Vagina (tissue), 2 donors: ENCODE data around the gene PUS10. TPM values are rescaled to one million over a fixed set of nuclear protein-coding genes. Genes with fewer than 3 reads are reported as not detected.

ENCODE experiments used
- DNase-seq, 2 donors: peaks; one replicate each; pipeline ENCODE4 v3.0.0-alpha.2; 2017; ENCODE audit errors: extremely low spot score in 2 of 2
- H3K27ac ChIP-seq: fragments of 200-600 bp; sonication (generic); one replicate; pipeline ENCODE4 v1.5.1; 2019
- H3K27me3 ChIP-seq: fragments of 200-600 bp; sonication (generic); one replicate; pipeline ENCODE4 v1.5.1; 2019
- H3K36me3 ChIP-seq, 2 donors: fragments of 200-600 bp; sonication (generic); one replicate each; pipeline ENCODE4 v1.5.1; 2017 to 2019
- H3K4me1 ChIP-seq: fragments of 200-600 bp; sonication (generic); one replicate; pipeline ENCODE4 v1.5.1; 2019
- H3K4me3 ChIP-seq, 2 donors: fragments of 200-600 bp; sonication (generic); 1 replicate in 1 of 2; 2 replicates in 1 of 2; pipeline ENCODE4 v1.5.1; 2016 to 2019
- H3K9me3 ChIP-seq: fragments of 200-600 bp; sonication (generic); one replicate; pipeline ENCODE4 v1.5.1; 2019
- CTCF ChIP-seq, 3 experiments: fragments of 450-650 bp in 2 of 3; fragments of 200-600 bp in 1 of 3; sonication (generic) in 1 of 3; IDR thresholded peaks; one replicate each; pipeline ENCODE4 v1.5.1; 2017 to 2019; ENCODE audit warnings: antibody characterized with exemption in 3 of 3, mild to moderate bottlenecking in 2 of 3, moderate library complexity in 2 of 3
- POLR2A ChIP-seq, 2 donors: fragments of 450-650 bp; IDR thresholded peaks; one replicate each; pipeline ENCODE4 v1.6.1; 2017; ENCODE audit warnings: antibody characterized with exemption in 2 of 2, mild to moderate bottlenecking in 2 of 2, moderate library complexity in 2 of 2
- POLR2AphosphoS5 ChIP-seq, 2 donors: sonication (generic); formaldehyde crosslinking; IDR thresholded peaks; one replicate each; pipeline ENCODE4 v1.9.0; 2017; ENCODE audit warnings: antibody characterized with exemption in 2 of 2, mild to moderate bottlenecking in 2 of 2, low read depth in 1 of 2; ENCODE audit not compliant: insufficient read depth in 1 of 2
- intact Hi-C: fragments of 100-400 bp; cut with DNase I; formaldehyde crosslinking; loops from one replicate; pipeline ENCODE4 v1.15.1; 2023
- total RNA-seq: library from RNA; depleted of rRNA; stranded (reverse); fragments of >200 nt; gene quantifications from one replicate; pipeline ENCODE4 v1.2.3, GENCODE V29; 2016

PUS10 gene
- total RNA-seq: 3.2 TPM

DNA sequence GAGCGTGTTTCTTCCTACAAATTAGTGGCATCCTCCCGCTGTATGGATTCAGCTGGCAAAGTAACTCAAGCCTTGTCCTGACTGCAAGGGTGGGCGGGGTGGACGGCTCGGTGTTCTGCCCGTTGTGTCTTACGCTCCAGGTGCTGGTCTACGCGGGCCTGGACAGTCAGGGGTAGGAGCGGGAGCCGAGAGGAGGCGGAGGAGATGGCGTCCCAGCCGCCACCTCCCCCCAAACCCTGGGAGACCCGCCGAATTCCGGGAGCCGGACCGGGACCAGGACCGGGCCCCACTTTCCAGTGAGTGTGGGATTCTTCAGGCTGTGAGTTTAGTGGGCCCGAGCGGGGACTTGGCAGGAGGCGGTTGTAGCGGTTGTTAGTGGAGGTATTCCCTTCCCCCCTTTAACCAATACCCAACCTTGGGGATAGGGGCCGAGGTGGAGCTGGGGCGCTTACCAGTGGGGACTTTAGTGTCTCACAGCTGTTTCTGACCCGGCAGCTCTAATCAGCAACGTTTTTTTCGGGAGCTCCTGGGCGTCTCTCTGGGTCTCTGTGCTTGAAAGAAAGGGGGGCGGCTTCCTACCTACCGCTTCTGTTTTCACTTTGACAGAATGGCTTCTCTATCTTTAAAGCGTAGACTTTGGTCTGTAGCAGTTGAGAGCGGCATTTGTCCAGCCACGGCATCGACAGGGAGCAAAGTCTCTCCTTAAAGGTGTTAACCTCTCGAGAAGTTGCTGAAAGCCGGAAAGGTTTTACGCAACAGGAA lies at the start of gene PUS10, which contains the start of gene PEX13:
Gene PUS10, minus strand, starts transcription at position 700 of the 762 bp plus-strand sequence. CDS start 6,365 bp downstream, outside the sequence.
Gene PEX13, plus strand, starts transcription at position 165 of the 762 bp plus-strand sequence. Its CDS starts 40 bp downstream, at position 205.
- DNase-seq: peak in 1 of 2 donors; percentile 90
- Histone ChIP-seq H3K27me3 (no peaks in the 10 kb centered on the region), H3K36me3 (peaks cover 0 to 8% of the 10 kb centered on the region in 2 donors), H3K4me1 (peaks cover 52% of the 10 kb centered on the region), H3K9me3 (no peaks in the 10 kb centered on the region), H3K27ac (peak within 1 kb of the TSS; percentile 91), H3K4me3 (peak within 1 kb of the TSS; percentile 63 to 94)
- TF ChIP-seq CTCF (IDR thresholded peaks at IDR 0.05): no peak
- TF ChIP-seq POLR2AphosphoS5 (IDR thresholded peaks at IDR 0.05; ENCODE audit: insufficient read depth in 1 of 2, low read depth in 1 of 2): peak; percentile 1 to 82
- peak in 1 of 2 donors; percentile 21 for TF ChIP-seq POLR2A (IDR thresholded peaks at IDR 0.05)
- intact Hi-C loops: loop anchor here (5.0 kb wide), 1 partner anchor 50 kb away; the partner anchor contains the start of gene SANBR

GRCh38 chr2:61065714-61066709 lies 48.0 kb upstream of the PUS10 start, which contains the start of gene SANBR:
Gene SANBR, plus strand, starts transcription at chr2:61065871. Its CDS starts 4,480 bp downstream, at chr2:61070351.
- peak; percentile 90 to 96 for DNase-seq
- TF ChIP-seq CTCF (IDR thresholded peaks at IDR 0.05): peak in 1 of 3 experiments; percentile 38
- TF ChIP-seq POLR2A (IDR thresholded peaks at IDR 0.05): peak in 1 of 2 donors; percentile 13
- peak in 1 of 2 donors; percentile 42 for TF ChIP-seq POLR2AphosphoS5 (IDR thresholded peaks at IDR 0.05; ENCODE audit: insufficient read depth in 1 of 2, low read depth in 1 of 2)
- Histone ChIP-seq H3K36me3 (no peaks in the 10 kb centered on the region), H3K4me1 (no peaks in the 10 kb centered on the region), H3K9me3 (no peaks in the 10 kb centered on the region), H3K27ac (peak within 1 kb of the TSS; percentile 83), H3K4me3 (peak within 1 kb of the TSS; percentile 75 to 83), H3K27me3 (no peaks in the 10 kb centered on the region)
- intact Hi-C loops: loop anchor here (5.0 kb wide), 1 partner anchor 49 kb away; the partner anchor contains the start of genes PEX13 and PUS10

- intact Hi-C loops: no loop called here
Observed at GRCh38 chr2:61059382-61059781, 41.3 kb upstream of the PUS10 start.

GRCh38 chr2:61057562-61057961 lies 39.5 kb upstream of the PUS10 start:
- TF ChIP-seq POLR2AphosphoS5 (IDR thresholded peaks at IDR 0.05; ENCODE audit: insufficient read depth in 1 of 2, low read depth in 1 of 2): no peak
- no peak for TF ChIP-seq CTCF (IDR thresholded peaks at IDR 0.05)
- no peak for TF ChIP-seq POLR2A (IDR thresholded peaks at IDR 0.05)
- DNase-seq: no peak
- no peaks in the 10 kb centered on the region for H3K9me3 ChIP-seq
- intact Hi-C loops: no loop called here
- H3K4me1 ChIP-seq: no peaks in the 10 kb centered on the region
- H3K4me3 ChIP-seq: no peak overlapping the region
- H3K36me3 ChIP-seq: peaks cover 0 to 16% of the 10 kb centered on the region in 2 donors
- H3K27ac ChIP-seq: no peak overlapping the region
- H3K27me3 ChIP-seq: no peaks in the 10 kb centered on the region

More at GRCh38 chr2:61059382-61059781, 41.3 kb upstream of the PUS10 start:
- no peak for DNase-seq
- Histone ChIP-seq H3K4me1 (no peaks in the 10 kb centered on the region), H3K27ac (no peak overlapping the region), H3K9me3 (no peaks in the 10 kb centered on the region), H3K36me3 (peaks cover 0 to 13% of the 10 kb centered on the region in 2 donors), H3K27me3 (no peaks in the 10 kb centered on the region), H3K4me3 (no peak overlapping the region)
- TF ChIP-seq CTCF (IDR thresholded peaks at IDR 0.05) (no peak), POLR2A (IDR thresholded peaks at IDR 0.05) (no peak), POLR2AphosphoS5 (IDR thresholded peaks at IDR 0.05; ENCODE audit: insufficient read depth in 1 of 2, low read depth in 1 of 2) (no peak)
